Measurements from ENCODE around the gene RPS6KB2.

GRCh38 chr11:67404515-67405195 lies 23.6 kb upstream of the RPS6KB2 start:
- no peak for TF ChIP-seq CTCF (IDR thresholded peaks at IDR 0.05; ENCODE audit: insufficient read depth, low read length)
- TF ChIP-seq REST (IDR thresholded peaks at IDR 0.05; ENCODE audit: insufficient replicate concordance, low read depth) = no peak
- no peak for TF ChIP-seq POLR2AphosphoS5 (IDR thresholded peaks at IDR 0.05; ENCODE audit: low read depth)
- TF ChIP-seq GABPA (IDR thresholded peaks at IDR 0.05; ENCODE audit: low read depth) = no peak

All from HL-60 (cell line).